Type B pancreatic cell (in vitro differentiated cells): Measurements from ENCODE around the gene CHKB. TPM values are rescaled to one million over a fixed set of nuclear protein-coding genes. Genes with fewer than 3 reads are reported as not detected.
"Not testable (repeated sequence)": the region's sequence is repeated elsewhere in the genome, so short reads cannot be mapped to it uniquely, and the experiment has no call there.

Experiments
- DNase-seq: peaks from one replicate; pipeline ENCODE4 v3.0.0; 2021; ENCODE audit warnings: mixed read lengths; ENCODE audit not compliant: unreplicated experiment; ENCODE audit errors: extremely low spot score
- H3K27ac Mint-ChIP-seq: 2 replicates; pipeline ENCODE4 v1.8.0; 2021; ENCODE audit warnings: mild to moderate bottlenecking, mixed read lengths
- H3K27me3 Mint-ChIP-seq: 2 replicates; pipeline ENCODE4 v1.8.0; 2021; ENCODE audit warnings: mixed read lengths
- H3K36me3 Mint-ChIP-seq: 2 replicates; pipeline ENCODE4 v1.8.0; 2021; ENCODE audit warnings: mixed read lengths
- H3K4me1 Mint-ChIP-seq: one replicate; pipeline ENCODE4 v1.8.0; 2021; ENCODE audit warnings: mixed read lengths; ENCODE audit not compliant: unreplicated experiment
- H3K4me3 Mint-ChIP-seq: 2 replicates; pipeline ENCODE4 v1.8.0; 2021; ENCODE audit warnings: mild to moderate bottlenecking, mixed read lengths
- H3K9me3 Mint-ChIP-seq: 2 replicates; pipeline ENCODE4 v1.8.0; 2021; ENCODE audit warnings: mixed read lengths
- CTCF ChIP-seq: fragments of 200-600 bp; sonication (generic); conservative IDR thresholded peaks from 2 replicates; pipeline ENCODE4 v1.5.0; 2021; ENCODE audit warnings: antibody characterized with exemption, mild to moderate bottlenecking
- total RNA-seq: library from RNA; stranded (reverse); gene quantifications from 2 replicates; pipeline ENCODE4 v1.2.1, GENCODE V29; 2021; ENCODE audit warnings: low replicate concordance

Gene CHKB
- total RNA-seq, 1 donor from 2014 or later, result 96.9 TPM

GRCh38 chr22:50536226-50536625, 46.4 kb downstream of the CHKB start:
- no peak for DNase-seq
- no peak overlapping the region for H3K4me3 Mint-ChIP-seq
- no peak overlapping the region for H3K27ac Mint-ChIP-seq
- no peaks in the 10 kb centered on the region for H3K9me3 Mint-ChIP-seq
- H3K4me1 Mint-ChIP-seq, result peaks cover 17% of the 10 kb centered on the region
- TF ChIP-seq CTCF, result no peak
- H3K27me3 Mint-ChIP-seq, result peaks cover 31% of the 10 kb centered on the region
- H3K36me3 Mint-ChIP-seq, result peaks cover 4% of the 10 kb centered on the region

GRCh38 chr22:50535113-50535512, 47.5 kb downstream of the CHKB start:
- Mint-ChIP-seq H3K36me3 (peaks cover 4% of the 10 kb centered on the region), H3K9me3 (no peaks in the 10 kb centered on the region), H3K27me3 (peaks cover 38% of the 10 kb centered on the region), H3K4me3 (no peak overlapping the region), H3K4me1 (peaks cover 17% of the 10 kb centered on the region), H3K27ac (no peak overlapping the region)
- TF ChIP-seq CTCF, result no peak
- DNase-seq, result no peak

GRCh38 chr22:50533856-50534711, 48.6 kb downstream of the CHKB start:
- peak overlapping the region; percentile 71 for H3K4me3 Mint-ChIP-seq
- H3K27ac Mint-ChIP-seq, result peak overlapping the region; percentile 83
- not testable (repeated sequence) for H3K9me3 Mint-ChIP-seq, DNase-seq, H3K36me3 Mint-ChIP-seq
- peaks cover 39% of the 10 kb centered on the region for H3K27me3 Mint-ChIP-seq
- peaks cover 17% of the 10 kb centered on the region for H3K4me1 Mint-ChIP-seq

GRCh38 chr22:50532824-50533796, 49.5 kb downstream of the CHKB start:
- no peaks in the 10 kb centered on the region for H3K9me3 Mint-ChIP-seq
- no peak for DNase-seq
- H3K27ac Mint-ChIP-seq, result peak overlapping the region; percentile 83
- TF ChIP-seq CTCF, result no peak
- H3K4me3 Mint-ChIP-seq, result peak overlapping the region; percentile 74
- peaks cover 4% of the 10 kb centered on the region for H3K36me3 Mint-ChIP-seq
- H3K27me3 Mint-ChIP-seq, result peaks cover 48% of the 10 kb centered on the region
- H3K4me1 Mint-ChIP-seq, result peaks cover 17% of the 10 kb centered on the region

- no peaks in the 10 kb centered on the region for H3K9me3 Mint-ChIP-seq
- peak overlapping the region; percentile 74 for H3K4me3 Mint-ChIP-seq
- TF ChIP-seq CTCF, result no peak
- peak overlapping the region; percentile 83 for H3K27ac Mint-ChIP-seq
- peaks cover 17% of the 10 kb centered on the region for H3K4me1 Mint-ChIP-seq
- H3K27me3 Mint-ChIP-seq, result peaks cover 52% of the 10 kb centered on the region
- no peak for DNase-seq
- H3K36me3 Mint-ChIP-seq, result no peaks in the 10 kb centered on the region
Observed at GRCh38 chr22:50531962-50532674, 50.5 kb downstream of the CHKB start.
